Esophagus squamous epithelium (tissue), 4 donors: Measurements from ENCODE around the gene CEP192.

Experiments
- CTCF ChIP-seq, 6 experiments: fragments of 450-650 bp in 4 of 6; fragments of 200-600 bp in 2 of 6; sonication (generic) in 2 of 6; IDR thresholded peaks; one replicate each; pipeline ENCODE4 v1.5.1; 2016 to 2019; ENCODE audit warnings: antibody characterized with exemption in 6 of 6, mild to moderate bottlenecking in 4 of 6, moderate library complexity in 4 of 6
- POLR2A ChIP-seq, 4 donors: fragments of 450-650 bp; IDR thresholded peaks; one replicate each; pipeline ENCODE4 v1.6.1; 2017; ENCODE audit warnings: antibody characterized with exemption in 4 of 4, mild to moderate bottlenecking in 4 of 4, moderate library complexity in 3 of 4

- TF ChIP-seq CTCF (IDR thresholded peaks at IDR 0.05), result no peak
- no peak for TF ChIP-seq POLR2A (IDR thresholded peaks at IDR 0.05)
Measured at GRCh38 chr18:13164406-13164805, 173.2 kb downstream of the CEP192 start.
